IMR-90 (cell line): ENCODE results near the gene MYL10. TPM values are rescaled to one million over a fixed set of nuclear protein-coding genes. Genes with fewer than 3 reads are reported as not detected.

Experiments used
- ATAC-seq: fragments of 200-7000 bp; cut with Tn5 transposase; 2 replicates; pipeline ENCODE4 v1.9.1; 2020; ENCODE audit warnings: low read depth, mild to moderate bottlenecking, moderate library complexity
- BruUV-seq: library from RNA; stranded (reverse); fragments of 400-500 nt; replicated peaks from 2 replicates; lab custom pipeline; 2021; lab: Mats Ljungman, UMichigan
- CTCF ChIA-PET: fragments of 300-600 bp; formaldehyde crosslinking; extraction: SDS; loops from one replicate; lab custom pipeline; 2021; ENCODE audit warnings: antibody characterized with exemption; lab: Yijun Ruan, JAX
- POLR2A ChIA-PET: fragments of 300-600 bp; sonication (Branson Sonifier 250); formaldehyde crosslinking; loops from one replicate; lab custom pipeline; 2022; ENCODE audit warnings: antibody characterized with exemption; ENCODE audit not compliant: unreplicated experiment; lab: Charles Lee
- DNase-seq: peaks from one replicate; pipeline ENCODE4 v3.0.0; 2013
- H2AFZ ChIP-seq: replicated peaks from 2 replicates; pipeline ENCODE3; 2013; ENCODE audit warnings: low read length, mild to moderate bottlenecking; ENCODE audit not compliant: poor library complexity
- H2AK5ac ChIP-seq: 2 replicates; pipeline ENCODE4 v1.6.1; 2013; ENCODE audit warnings: low read depth, low read length, inconsistent platforms
- H2AK9ac ChIP-seq: replicated peaks from 2 replicates; pipeline ENCODE3; 2013; ENCODE audit warnings: mild to moderate bottlenecking, low read depth, low read length, moderate library complexity; ENCODE audit not compliant: poor library complexity
- H2BK120ac ChIP-seq: 2 replicates; pipeline ENCODE4 v1.6.1; 2013; ENCODE audit warnings: low read depth, low read length, inconsistent platforms
- H2BK15ac ChIP-seq: 3 replicates; pipeline ENCODE4 v1.6.1; 2013; ENCODE audit warnings: low read depth, low read length, inconsistent platforms
- H2BK20ac ChIP-seq: 2 replicates; pipeline ENCODE4 v1.6.1; 2013; ENCODE audit warnings: low read depth, mild to moderate bottlenecking, inconsistent platforms, low read length, moderate library complexity
- H2BK5ac ChIP-seq: 2 replicates; pipeline ENCODE4 v1.6.1; 2013; ENCODE audit warnings: mild to moderate bottlenecking, low read depth, low read length, inconsistent platforms; ENCODE audit not compliant: poor library complexity, severe bottlenecking
- H3K14ac ChIP-seq: replicated peaks from 2 replicates; pipeline ENCODE4 v1.6.1; 2013; ENCODE audit warnings: low read depth, low read length, inconsistent platforms
- H3K18ac ChIP-seq: 2 replicates; pipeline ENCODE4 v1.6.1; 2013; ENCODE audit warnings: low read depth, low read length, control low read depth
- H3K23ac ChIP-seq: 2 replicates; pipeline ENCODE4 v1.6.1; 2013; ENCODE audit warnings: low read depth, low read length, inconsistent platforms
- H3K27ac ChIP-seq: 2 replicates; pipeline ENCODE4 v1.5.1; 2013; ENCODE audit warnings: mild to moderate bottlenecking, control low read depth, low read length; ENCODE audit not compliant: insufficient read depth
- H3K27me3 ChIP-seq: 2 replicates; pipeline ENCODE4 v1.6.1; 2013; ENCODE audit warnings: low read length; ENCODE audit not compliant: control insufficient read depth, insufficient read depth
- H3K36me3 ChIP-seq: 2 replicates; pipeline ENCODE4 v1.6.1; 2013; ENCODE audit warnings: low read length, mixed read lengths; ENCODE audit not compliant: control insufficient read depth, insufficient read depth
- H3K4ac ChIP-seq: 2 replicates; pipeline ENCODE4 v1.6.1; 2013; ENCODE audit warnings: low read depth, low read length, inconsistent platforms
- H3K4me1 ChIP-seq: 2 replicates; pipeline ENCODE4 v1.6.1; 2013; ENCODE audit warnings: low read length, mixed read lengths; ENCODE audit not compliant: control insufficient read depth, insufficient read depth
- H3K4me2 ChIP-seq: 2 replicates; pipeline ENCODE4 v1.6.1; 2013; ENCODE audit warnings: low read depth, mild to moderate bottlenecking, control low read depth, low read length, moderate library complexity
- H3K4me3 ChIP-seq: 2 replicates; pipeline ENCODE4 v1.5.1; 2013; ENCODE audit warnings: low read depth, mild to moderate bottlenecking, control low read depth, low read length, moderate library complexity; ENCODE audit not compliant: insufficient read depth
- H3K56ac ChIP-seq: 2 replicates; pipeline ENCODE4 v1.6.1; 2013; ENCODE audit warnings: low read length, inconsistent platforms; ENCODE audit not compliant: insufficient read depth; ENCODE audit errors: extremely low read depth
- H3K79me1 ChIP-seq, 2 experiments: 2 replicates each; pipeline ENCODE4 v1.6.1; 2013; ENCODE audit warnings: low read length in 2 of 2, inconsistent platforms in 1 of 2, low read depth in 1 of 2
- H3K9ac ChIP-seq: 2 replicates; pipeline ENCODE4 v1.6.1; 2013; ENCODE audit warnings: low read depth, low read length, control low read depth
- H3K9me1 ChIP-seq: 2 replicates; pipeline ENCODE4 v1.6.1; 2013; ENCODE audit warnings: low read length, inconsistent platforms; ENCODE audit not compliant: insufficient read depth
- H3K9me3 ChIP-seq: 2 replicates; pipeline ENCODE4 v1.6.1; 2013; ENCODE audit warnings: low read length; ENCODE audit not compliant: control insufficient read depth, insufficient read depth
- H4K20me1 ChIP-seq: 2 replicates; pipeline ENCODE4 v1.6.1; 2013; ENCODE audit warnings: low read length, inconsistent platforms; ENCODE audit not compliant: insufficient read depth
- H4K5ac ChIP-seq: 2 replicates; pipeline ENCODE4 v1.6.1; 2013; ENCODE audit warnings: mild to moderate bottlenecking, low read depth, low read length, control low read depth
- H4K8ac ChIP-seq, 2 experiments: 2 replicates each; pipeline ENCODE4 v1.6.1; 2013; ENCODE audit warnings: low read depth in 2 of 2, low read length in 2 of 2, control low read depth in 1 of 2, inconsistent platforms in 1 of 2
- H4K91ac ChIP-seq: 2 replicates; pipeline ENCODE4 v1.6.1; 2013; ENCODE audit warnings: low read depth, low read length, inconsistent platforms; ENCODE audit not compliant: insufficient read depth
- BHLHE40 ChIP-seq: fragments of 150-350 bp; IDR thresholded peaks from 2 replicates; pipeline ENCODE4 v1.6.1; 2016; ENCODE audit warnings: mild to moderate bottlenecking, low read depth, low read length
- ELK1 ChIP-seq: fragments of 150-350 bp; IDR thresholded peaks from 2 replicates; pipeline ENCODE4 v1.6.1; 2016; ENCODE audit warnings: low read depth, mild to moderate bottlenecking, low read length, moderate library complexity, borderline replicate concordance
- FOS ChIP-seq: fragments of 150-350 bp; IDR thresholded peaks from 2 replicates; pipeline ENCODE4 v1.6.1; 2016; ENCODE audit warnings: low read depth, low read length
- MAZ ChIP-seq: IDR thresholded peaks from 2 replicates; pipeline ENCODE4 v1.6.1; 2012; ENCODE audit warnings: low read depth, mild to moderate bottlenecking, low read length, improper control_type of control experiment, moderate library complexity, borderline replicate concordance
- MXI1 ChIP-seq: IDR thresholded peaks from 2 replicates; pipeline ENCODE4 v1.6.1; 2012; ENCODE audit warnings: low read depth, mild to moderate bottlenecking, low read length, moderate library complexity, borderline replicate concordance
- POLR2A ChIP-seq: IDR thresholded peaks from 2 replicates; pipeline ENCODE4 v1.6.1; 2012; ENCODE audit warnings: mild to moderate bottlenecking, low read depth, low read length
- RAD21 ChIP-seq: IDR thresholded peaks from 2 replicates; pipeline ENCODE4 v1.6.1; 2012; ENCODE audit warnings: low read length, improper control_type of control experiment
- SMC3 ChIP-seq: fragments of 150-350 bp; IDR thresholded peaks from 2 replicates; pipeline ENCODE4 v1.6.1; 2016; ENCODE audit warnings: low read depth, mild to moderate bottlenecking, antibody characterized with exemption, low read length, moderate library complexity
- USF2 ChIP-seq: fragments of 150-350 bp; IDR thresholded peaks from 2 replicates; pipeline ENCODE4 v1.6.1; 2017; ENCODE audit warnings: mild to moderate bottlenecking, antibody characterized with exemption, low read length, low read depth
- WGBS, 2 experiments: methylation state at CpG; one replicate each; pipeline versions ENCODE4 v1.1.5 to v1.1.7; 2013; ENCODE audit warnings: missing lambda C conversion rate in 2 of 2; ENCODE audit not compliant: insufficient read length in 1 of 2; ENCODE audit errors: extremely low coverage in 2 of 2; 5-methylcytosine and 5-hydroxymethylcytosine counted together
- dilution Hi-C: fragments of 300-500 bp; cut with HindIII; formaldehyde crosslinking; loops from one replicate; pipeline ENCODE4 v1.14.3; 2018; ENCODE audit warnings: low sequenced_read_pairs; ENCODE audit not compliant: unreplicated experiment
- in situ Hi-C: fragments of 300-500 bp; cut with MboI; formaldehyde crosslinking; loops from 3 replicates; pipeline ENCODE4 v1.14.3; 2019; ENCODE audit warnings: low sequenced_read_pairs, inconsistent platforms, mixed read lengths
- intact Hi-C: fragments of 100-400 bp; cut with micrococcal nuclease; formaldehyde crosslinking; loops from 2 replicates; pipeline ENCODE4 v1.10.0; 2022
- polyA plus RNA-seq, 3 experiments: library from polyadenylated mRNA; depleted of rRNA; stranded (reverse); fragments of >200 nt; gene quantifications; 2 replicates each; pipeline ENCODE4 v1.2.3, GENCODE V29; 2012; ENCODE audit warnings: low replicate concordance in 1 of 3
- total RNA-seq: library from RNA; depleted of rRNA; stranded (reverse); fragments of >200 nt; gene quantifications from 2 replicates; pipeline ENCODE4 v1.2.3, GENCODE V29; 2012

Gene MYL10
- total and polyA plus RNA-seq, 2 of the 4 experiments (the other 2 are of a cell fraction): not detected

GRCh38 chr7:101575168-101575567 is 53.9 kb downstream of the MYL10 start:
- no peak overlapping the region for H2BK5ac ChIP-seq
- H2BK20ac ChIP-seq: no peak overlapping the region
- H2BK15ac ChIP-seq: no peak overlapping the region
- H3K4me3 ChIP-seq: no peak overlapping the region
- H3K27ac ChIP-seq: no peak overlapping the region
- no CpG with 5 or more reads among the region's 2 CpGs for WGBS, 2 experiments
- no peaks in the 10 kb centered on the region for H3K36me3 ChIP-seq
- BruUV-seq: no TSS peak
- DNase-seq (no peak), ATAC-seq (no peak)
- POLR2A ChIA-PET: no interaction called here
- H3K18ac ChIP-seq: no peak overlapping the region
- peaks cover 14% of the 10 kb centered on the region; the same call in 1 of the 2 replicates for H3K9me3 ChIP-seq
- H2AK9ac ChIP-seq: no peak overlapping the region
- H4K20me1 ChIP-seq: no peaks in the 10 kb centered on the region
- in situ Hi-C loops (no loop called here), intact Hi-C loops (no loop called here), dilution Hi-C loops (no loop called here)
- no peak overlapping the region for H4K5ac ChIP-seq
- H4K8ac ChIP-seq: no peak overlapping the region
- H2AFZ ChIP-seq: no peak overlapping the region
- no peak overlapping the region for H3K23ac ChIP-seq
- H3K56ac ChIP-seq: no peak overlapping the region
- CTCF ChIA-PET: no interaction called here
- H3K9me1 ChIP-seq: no peaks in the 10 kb centered on the region
- peaks cover 14% of the 10 kb centered on the region for H3K27me3 ChIP-seq
- no peak overlapping the region for H2BK120ac ChIP-seq
- no peak overlapping the region for H3K14ac ChIP-seq
- H2AK5ac ChIP-seq: no peak overlapping the region
- H4K91ac ChIP-seq: no peak overlapping the region
- TF ChIP-seq SMC3 (no peak), ELK1 (no peak), FOS (no peak), MXI1 (no peak), POLR2A (no peak), USF2 (no peak), BHLHE40 (no peak), MAZ (no peak), RAD21 (no peak)
- H3K9ac ChIP-seq: no peak overlapping the region
- H3K4ac ChIP-seq: no peak overlapping the region
- no peaks in the 10 kb centered on the region for H3K79me1 ChIP-seq
- H3K4me2 ChIP-seq: no peak overlapping the region
- no peaks in the 10 kb centered on the region for H3K4me1 ChIP-seq
